Coronary artery (tissue), 2 donors: ENCODE data around the gene AKT1.

Source experiments
- DNase-seq: peaks from one replicate; pipeline ENCODE4 v3.0.0-alpha.2; 2017; ENCODE audit warnings: low spot score
- H3K27ac ChIP-seq, 2 donors: fragments of 200-600 bp; sonication (generic); one replicate each; pipeline ENCODE4 v1.5.1; 2016 to 2019
- H3K4me3 ChIP-seq: fragments of 200-600 bp; sonication (generic); 2 replicates; pipeline ENCODE4 v1.5.1; 2016; ENCODE audit warnings: mild to moderate bottlenecking, moderate library complexity
- CTCF ChIP-seq: fragments of 200-600 bp; sonication (generic); IDR thresholded peaks from one replicate; pipeline ENCODE4 v1.5.1; 2019; ENCODE audit warnings: antibody characterized with exemption

Gene AKT1

GRCh38 chr14:104786726-104787675 is 8.5 kb downstream of the AKT1 start:
- Histone ChIP-seq H3K4me3 (no peak overlapping the region), H3K27ac (peak overlapping the region in 1 of 2 donors; percentile 54)

GRCh38 chr14:104786091-104786586 is 9.4 kb downstream of the AKT1 start:
- H3K27ac ChIP-seq = peak overlapping the region in 1 of 2 donors; percentile 36
- DNase-seq = no peak
- TF ChIP-seq CTCF = no peak

More at GRCh38 chr14:104786726-104787675, 8.5 kb downstream of the AKT1 start:
- no peak for DNase-seq
- no peak for TF ChIP-seq CTCF

GRCh38 chr14:104785708-104786080 is 9.9 kb downstream of the AKT1 start:
- no peak for TF ChIP-seq CTCF
- Histone ChIP-seq H3K4me3 (no peak overlapping the region), H3K27ac (peak overlapping the region in 1 of 2 donors; percentile 36)
- DNase-seq = no peak

More at GRCh38 chr14:104786091-104786586, 9.4 kb downstream of the AKT1 start:
- no peak overlapping the region for H3K4me3 ChIP-seq

GRCh38 chr14:104784846-104785707 is 10.5 kb downstream of the AKT1 start:
- no peak for DNase-seq
- no peak overlapping the region for H3K4me3 ChIP-seq
- no peak for TF ChIP-seq CTCF
- no peak overlapping the region for H3K27ac ChIP-seq

GRCh38 chr14:104784218-104784568 is 11.4 kb downstream of the AKT1 start:
- no peak overlapping the region for H3K4me3 ChIP-seq
- H3K27ac ChIP-seq = no peak overlapping the region
- DNase-seq = no peak
- TF ChIP-seq CTCF = no peak

- no peak for TF ChIP-seq CTCF
- Histone ChIP-seq H3K27ac (no peak overlapping the region), H3K4me3 (no peak overlapping the region)
- DNase-seq = no peak
Observed at GRCh38 chr14:104783484-104784217, 11.9 kb downstream of the AKT1 start.
